A549 (cell line): ENCODE measurements around the gene ATP5PD. TPM values are rescaled to one million over a fixed set of nuclear protein-coding genes. Genes with fewer than 3 reads are reported as not detected.

Experiments used
- ATAC-seq, 2 experiments: fragments of 200-7000 bp in 1 of 2; fragments of >200 bp in 1 of 2; cut with Nextera tagmentation in 1 of 2; cut with Tn5 transposase in 1 of 2; 3 replicates each; pipeline versions ENCODE4 v1.8.0 to v1.9.1; 2018 to 2020; ENCODE audit warnings: mild to moderate bottlenecking in 1 of 2, moderate library complexity in 1 of 2
- CTCF ChIA-PET: fragments of 300-600 bp; sonication (Branson Sonifier 250); formaldehyde crosslinking; extraction: SDS; loops from one replicate; lab custom pipeline; 2021; ENCODE audit warnings: antibody characterized with exemption, inconsistent platforms; lab: Yijun Ruan, JAX
- POLR2A ChIA-PET: fragments of 350-600 bp; formaldehyde crosslinking; extraction: SDS; loops from one replicate; lab custom pipeline; 2021; ENCODE audit warnings: antibody characterized with exemption, inconsistent platforms; lab: Yijun Ruan, JAX
- DNase-seq, 2 experiments: peaks; one replicate each; pipeline versions ENCODE4 v3.0.0 to v3.0.0-alpha.2; 2011 to 2016; ENCODE audit warnings: low read depth in 1 of 2, low spot score in 1 of 2
- FAIRE-seq: peaks from 2 replicates; lab custom pipeline; 2011; peaks lifted over from hg19 to GRCh38; lab: Jason Lieb, UNC
- H3K27ac ChIP-seq, 2 experiments: fragments of >200 bp; sonication (Bioruptor Twin); formaldehyde crosslinking; 3 replicates each; pipeline ENCODE4 v1.5.1; 2016 to 2017
- H3K4me1 ChIP-seq: fragments of >200 bp; sonication (Bioruptor Twin); formaldehyde crosslinking; 3 replicates; pipeline ENCODE4 v1.6.1; 2016
- H3K4me2 ChIP-seq: fragments of >200 bp; sonication (Bioruptor Twin); formaldehyde crosslinking; 3 replicates; pipeline ENCODE4 v1.6.1; 2016
- H3K4me3 ChIP-seq: fragments of >200 bp; sonication (Bioruptor Twin); formaldehyde crosslinking; 3 replicates; pipeline ENCODE4 v1.5.1; 2016
- H3K9me3 ChIP-seq: fragments of >200 bp; sonication (Bioruptor Twin); formaldehyde crosslinking; 3 replicates; pipeline ENCODE4 v1.6.1; 2016
- BHLHE40 ChIP-seq: IDR thresholded peaks from 2 replicates; pipeline ENCODE4 v1.6.1; 2012; ENCODE audit warnings: low read depth, low read length, inconsistent platforms
- CBX2 ChIP-seq: fragments of 200-600 bp; sonication (generic); IDR thresholded peaks from 2 replicates; pipeline ENCODE4 v1.6.1; 2016; ENCODE audit warnings: low read depth, mild to moderate bottlenecking, borderline replicate concordance
- CBX8 ChIP-seq: fragments of 200-600 bp; sonication (generic); IDR thresholded peaks from 2 replicates; pipeline ENCODE4 v1.6.1; 2016
- CHD4 ChIP-seq: fragments of 200-600 bp; sonication (generic); IDR thresholded peaks from 2 replicates; pipeline ENCODE4 v1.6.1; 2016; ENCODE audit warnings: antibody characterized with exemption, mild to moderate bottlenecking, borderline replicate concordance
- E2F6 ChIP-seq: IDR thresholded peaks from 2 replicates; pipeline ENCODE4 v1.6.1; 2012; ENCODE audit warnings: low read depth, borderline replicate concordance
- EHMT2 ChIP-seq: fragments of 200-600 bp; sonication (generic); IDR thresholded peaks from 2 replicates; pipeline ENCODE4 v1.6.1; 2016; ENCODE audit warnings: antibody characterized with exemption, low read depth, mild to moderate bottlenecking, moderate library complexity
- EP300 ChIP-seq, 2 experiments: fragments of >200 bp; sonication (Bioruptor Twin); formaldehyde crosslinking; IDR thresholded peaks; 2 replicates in 1 of 2; 3 replicates in 1 of 2; pipeline ENCODE4 v1.6.1; 2016 to 2017
- FOSB ChIP-seq: fragments of 250-450 bp; sonication (Bioruptor Pico); IDR thresholded peaks from 2 replicates; pipeline ENCODE4 v1.5.0; 2020; ENCODE audit warnings: mild to moderate bottlenecking, moderate library complexity
- FOSL2 ChIP-seq, 2 experiments: fragments of 450-650 bp in 1 of 2; fragments of >200 bp in 1 of 2; sonication (Bioruptor Twin) in 1 of 2; formaldehyde crosslinking; IDR thresholded peaks; 2 replicates each; pipeline versions ENCODE4 v1.5.0 to v1.6.1; 2016 to 2020; ENCODE audit warnings: mild to moderate bottlenecking in 1 of 2, moderate library complexity in 1 of 2
- FOXS1 ChIP-seq: fragments of 250-450 bp; sonication (Bioruptor Pico); IDR thresholded peaks from 2 replicates; pipeline ENCODE4 v1.5.0; 2020; ENCODE audit warnings: mild to moderate bottlenecking, moderate library complexity
- GATA3 ChIP-seq: IDR thresholded peaks from 2 replicates; pipeline ENCODE4 v1.6.1; 2012; ENCODE audit warnings: borderline replicate concordance
- HDAC2 ChIP-seq: fragments of 200-600 bp; sonication (generic); IDR thresholded peaks from 2 replicates; pipeline ENCODE4 v1.6.1; 2016
- HES2 ChIP-seq: fragments of >200 bp; sonication (Bioruptor Twin); formaldehyde crosslinking; IDR thresholded peaks from 2 replicates; pipeline ENCODE4 v1.6.1; 2016
- HEYL ChIP-seq: fragments of 250-450 bp; sonication (Bioruptor Pico); IDR thresholded peaks from 2 replicates; pipeline ENCODE4 v1.8.0; 2021; ENCODE audit warnings: mild to moderate bottlenecking, moderate library complexity
- HOXA7 ChIP-seq: fragments of 250-450 bp; sonication (Bioruptor Pico); IDR thresholded peaks from 2 replicates; pipeline ENCODE4 v1.5.0; 2020; ENCODE audit warnings: mild to moderate bottlenecking, moderate library complexity
- HOXB13 ChIP-seq: fragments of 250-450 bp; sonication (Bioruptor Pico); IDR thresholded peaks from 2 replicates; pipeline ENCODE4 v1.5.0; 2020; ENCODE audit warnings: low read depth, mild to moderate bottlenecking, moderate library complexity
- HOXB5 ChIP-seq: fragments of 250-450 bp; sonication (Bioruptor Pico); IDR thresholded peaks from 2 replicates; pipeline ENCODE4 v1.5.0; 2020; ENCODE audit warnings: mild to moderate bottlenecking, moderate library complexity
- JUN ChIP-seq, 2 experiments: fragments of >200 bp; sonication (Bioruptor Twin); formaldehyde crosslinking; IDR thresholded peaks; 2 replicates in 1 of 2; 3 replicates in 1 of 2; pipeline ENCODE4 v1.6.1; 2016 to 2017
- JUNB ChIP-seq: fragments of >200 bp; sonication (Bioruptor Twin); formaldehyde crosslinking; IDR thresholded peaks from 2 replicates; pipeline ENCODE4 v1.6.1; 2016
- KDM1A ChIP-seq: fragments of 200-600 bp; sonication (generic); IDR thresholded peaks from 2 replicates; pipeline ENCODE4 v1.6.1; 2016; ENCODE audit warnings: low read depth, mild to moderate bottlenecking
- KDM5A ChIP-seq: fragments of 200-600 bp; sonication (generic); IDR thresholded peaks from 2 replicates; pipeline ENCODE4 v1.6.1; 2016; ENCODE audit warnings: antibody characterized with exemption, mild to moderate bottlenecking
- MAX ChIP-seq: IDR thresholded peaks from 2 replicates; pipeline ENCODE4 v1.6.1; 2012
- MAZ ChIP-seq: fragments of 150-350 bp; IDR thresholded peaks from 2 replicates; pipeline ENCODE4 v1.6.1; 2014; ENCODE audit warnings: antibody characterized with exemption, low read depth, low read length, borderline replicate concordance
- MYC ChIP-seq: IDR thresholded peaks from 2 replicates; pipeline ENCODE4 v1.6.1; 2012; ENCODE audit warnings: mild to moderate bottlenecking, inconsistent platforms, low read length, improper control_type of control experiment, borderline replicate concordance
- NFE2L2 ChIP-seq: fragments of 150-350 bp; conservative IDR thresholded peaks from 2 replicates; pipeline ENCODE4 v1.6.1; 2014; ENCODE audit warnings: low read length
- PHF8 ChIP-seq: fragments of 200-600 bp; sonication (generic); IDR thresholded peaks from 2 replicates; pipeline ENCODE4 v1.6.1; 2016; ENCODE audit warnings: low read depth, mild to moderate bottlenecking, antibody characterized with exemption, moderate library complexity, borderline replicate concordance
- POLR2A ChIP-seq: IDR thresholded peaks from 2 replicates; pipeline ENCODE4 v1.6.1; 2012; ENCODE audit warnings: mild to moderate bottlenecking, low read length
- POLR2AphosphoS2 ChIP-seq: conservative IDR thresholded peaks from 2 replicates; pipeline ENCODE4 v1.6.1; 2012; ENCODE audit warnings: low read length, improper control_type of control experiment, inconsistent platforms
- RARB ChIP-seq: fragments of 250-450 bp; sonication (Bioruptor Pico); IDR thresholded peaks from 2 replicates; pipeline ENCODE4 v1.8.0; 2021; ENCODE audit warnings: mild to moderate bottlenecking, moderate library complexity
- RCOR1 ChIP-seq: fragments of 150-350 bp; IDR thresholded peaks from 2 replicates; pipeline ENCODE4 v1.6.1; 2014; ENCODE audit warnings: antibody characterized with exemption, low read length, low read depth
- RFX5 ChIP-seq: fragments of 450-650 bp; IDR thresholded peaks from 2 replicates; pipeline ENCODE4 v1.7.1; 2014; ENCODE audit warnings: antibody characterized with exemption, mild to moderate bottlenecking, moderate library complexity
- RNF2 ChIP-seq: fragments of 200-600 bp; sonication (generic); IDR thresholded peaks from 2 replicates; pipeline ENCODE4 v1.6.1; 2016; ENCODE audit warnings: low read depth, mild to moderate bottlenecking, antibody characterized with exemption, moderate library complexity, borderline replicate concordance
- SMC3 ChIP-seq: fragments of >200 bp; sonication (Bioruptor Twin); formaldehyde crosslinking; IDR thresholded peaks from 3 replicates; pipeline ENCODE4 v1.6.1; 2018; ENCODE audit warnings: inconsistent platforms
- TFCP2L1 ChIP-seq: fragments of 250-450 bp; sonication (Bioruptor Pico); IDR thresholded peaks from 2 replicates; pipeline ENCODE4 v1.5.0; 2021; ENCODE audit warnings: mild to moderate bottlenecking
- ZFP36 ChIP-seq: fragments of 450-650 bp; IDR thresholded peaks from 2 replicates; pipeline ENCODE4 v1.6.1; 2014; ENCODE audit warnings: borderline replicate concordance; ENCODE audit not compliant: partially characterized antibody
- ZNF302 ChIP-seq: fragments of 250-450 bp; sonication (Bioruptor Pico); IDR thresholded peaks from 2 replicates; pipeline ENCODE4 v1.9.0; 2021; ENCODE audit warnings: inconsistent platforms, mild to moderate bottlenecking, moderate library complexity
- ZSCAN20 ChIP-seq: fragments of 250-450 bp; sonication (Bioruptor Pico); IDR thresholded peaks from 2 replicates; pipeline ENCODE4 v1.8.0; 2022; ENCODE audit warnings: mild to moderate bottlenecking, moderate library complexity
- WGBS: methylation state at CpG from one replicate; pipeline ENCODE4 v1.1.6; 2017; ENCODE audit errors: missing lambda C conversion rate; 5-methylcytosine and 5-hydroxymethylcytosine counted together
- polyA plus RNA-seq, 4 experiments: library from polyadenylated mRNA; depleted of rRNA in 3 of 4; stranded (reverse); fragments of >200 nt; fragmentation: RNase III in 1 of 4; extraction: RNeasy Plus Mini Kit Qiagen cat#74134 plus additional on column Dnase treatment in 1 of 4; gene quantifications; 2 replicates in 3 of 4; 3 replicates in 1 of 4; pipeline ENCODE4 v1.2.3, GENCODE V29; 2011 to 2017
- TF ChIP-seq, protein P1 (sequence below): fragments of 450-650 bp; IDR thresholded peaks from 2 replicates; pipeline ENCODE4 v1.6.1; 2014; ENCODE audit warnings: antibody characterized with exemption
- TF ChIP-seq, protein P2 (sequence below): fragments of 250-450 bp; sonication (Bioruptor Pico); IDR thresholded peaks from 2 replicates; pipeline ENCODE4 v1.5.0; 2021; ENCODE audit warnings: mild to moderate bottlenecking, moderate library complexity, borderline replicate concordance

The ATP5PD gene
- polyA plus RNA-seq, 2 of the 4 experiments (the other 2 are of a cell fraction): 333 to 463 TPM

DNA sequence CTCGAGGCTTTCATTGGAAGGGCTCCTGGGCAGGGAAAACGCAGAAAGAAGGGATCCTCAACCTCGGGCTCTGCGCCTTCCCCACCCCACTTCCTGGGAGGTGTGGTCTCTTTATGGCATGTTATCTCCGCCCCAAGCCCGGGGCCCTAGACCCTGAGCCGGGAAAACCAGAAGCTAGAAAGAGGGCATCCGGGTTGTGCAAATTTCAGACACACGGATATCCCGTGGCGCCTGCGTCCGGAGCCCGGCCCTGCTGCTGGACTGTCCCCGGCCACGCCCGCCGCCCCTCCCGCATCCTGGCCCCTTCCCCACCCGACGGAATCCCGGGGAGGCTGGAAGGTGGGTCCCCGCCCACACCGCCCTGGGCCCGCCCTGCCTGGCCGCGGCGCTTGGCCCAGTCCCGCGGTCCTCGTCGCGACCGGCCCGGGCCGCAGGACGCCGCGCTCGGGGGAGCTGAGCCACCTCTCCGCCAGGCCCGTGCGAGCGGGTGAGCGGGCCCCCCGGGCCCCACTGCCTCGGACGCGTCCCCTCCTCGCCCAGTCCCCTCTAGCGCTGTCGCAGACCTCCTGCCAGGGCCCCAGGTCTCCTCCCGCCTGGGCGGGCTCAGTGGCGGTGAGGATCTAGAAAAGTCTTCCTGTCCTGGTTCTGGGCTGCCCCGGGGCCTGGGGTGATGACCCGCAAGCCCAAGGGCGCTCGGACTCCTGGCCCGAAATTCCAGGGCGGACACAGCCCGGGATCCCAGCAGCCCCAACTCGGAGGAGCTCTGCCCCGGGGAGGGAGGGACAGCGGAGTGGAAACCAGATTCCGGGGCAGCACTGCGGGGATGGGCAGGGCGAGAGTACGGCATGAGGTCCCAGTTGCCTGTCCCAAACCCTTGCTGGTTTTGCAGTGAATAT is 41.0 kb upstream of the ATP5PD start, which contains the start of gene SLC16A5:
TSS of gene SLC16A5 (plus strand) at position 397 of the 896 bp plus-strand sequence. CDS start 5,683 bp downstream, outside the sequence.
- H3K27ac ChIP-seq: peak within 1 kb of the TSS; percentile 95 to 96
- no peak for FAIRE-seq
- TF ChIP-seq SMC3 (no peak), GATA3 (peak; percentile 15; the same call in 1 of the 2 replicates), CHD4 (no peak), BHLHE40 (no peak), TFCP2L1 (CRISPR knock-in tag) (no peak), FOSL2 (IDR thresholded peaks at IDR 0.05) (no peak), FOSL2 (CRISPR knock-in tag; IDR thresholded peaks at IDR 0.05) (no peak), MAX (peak; percentile 50; the same call in 1 of the 2 replicates), JUNB (no peak), FOSB (CRISPR knock-in tag) (no peak), RCOR1 (no peak), HDAC2 (no peak), POLR2AphosphoS2 (no peak), KDM1A (no peak), JUN (IDR thresholded peaks at IDR 0.05) (peak; percentile 90 to 93), RFX5 (no peak), HOXB5 (CRISPR knock-in tag) (no peak), NFE2L2 (no peak), KDM5A (no peak), ZSCAN20 (CRISPR knock-in tag) (no peak), HOXA7 (CRISPR knock-in tag) (peak; percentile 18; the same call in 1 of the 2 replicates), MYC (no peak), HOXB13 (0 out of 2 replicates have a peak, but pooled peaks have one; percentile 45), ZNF302 (no peak), HES2 (no peak), E2F6 (peak; percentile 46; the same call in 1 of the 2 replicates), RNF2 (no peak), FOXS1 (CRISPR knock-in tag) (peak; percentile 57; the same call in 1 of the 2 replicates), ZFP36 (no peak), MAZ (peak; percentile 88; the same call in 1 of the 2 replicates), EP300 (IDR thresholded peaks at IDR 0.05) (no peak), CBX2 (no peak), CBX8 (no peak), HEYL (CRISPR knock-in tag) (no peak), PHF8 (peak; percentile 97), RARB (CRISPR knock-in tag) (no peak), POLR2A (peak; percentile 87), EHMT2 (no peak)
- TF ChIP-seq, protein P1, sequence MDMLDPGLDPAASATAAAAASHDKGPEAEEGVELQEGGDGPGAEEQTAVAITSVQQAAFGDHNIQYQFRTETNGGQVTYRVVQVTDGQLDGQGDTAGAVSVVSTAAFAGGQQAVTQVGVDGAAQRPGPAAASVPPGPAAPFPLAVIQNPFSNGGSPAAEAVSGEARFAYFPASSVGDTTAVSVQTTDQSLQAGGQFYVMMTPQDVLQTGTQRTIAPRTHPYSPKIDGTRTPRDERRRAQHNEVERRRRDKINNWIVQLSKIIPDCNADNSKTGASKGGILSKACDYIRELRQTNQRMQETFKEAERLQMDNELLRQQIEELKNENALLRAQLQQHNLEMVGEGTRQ: no peak
- TF ChIP-seq, protein P2, sequence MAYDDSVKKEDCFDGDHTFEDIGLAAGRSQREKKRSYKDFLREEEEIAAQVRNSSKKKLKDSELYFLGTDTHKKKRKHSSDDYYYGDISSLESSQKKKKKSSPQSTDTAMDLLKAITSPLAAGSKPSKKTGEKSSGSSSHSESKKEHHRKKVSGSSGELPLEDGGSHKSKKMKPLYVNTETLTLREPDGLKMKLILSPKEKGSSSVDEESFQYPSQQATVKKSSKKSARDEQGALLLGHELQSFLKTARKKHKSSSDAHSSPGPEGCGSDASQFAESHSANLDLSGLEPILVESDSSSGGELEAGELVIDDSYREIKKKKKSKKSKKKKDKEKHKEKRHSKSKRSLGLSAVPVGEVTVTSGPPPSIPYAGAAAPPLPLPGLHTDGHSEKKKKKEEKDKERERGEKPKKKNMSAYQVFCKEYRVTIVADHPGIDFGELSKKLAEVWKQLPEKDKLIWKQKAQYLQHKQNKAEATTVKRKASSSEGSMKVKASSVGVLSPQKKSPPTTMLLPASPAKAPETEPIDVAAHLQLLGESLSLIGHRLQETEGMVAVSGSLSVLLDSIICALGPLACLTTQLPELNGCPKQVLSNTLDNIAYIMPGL (CRISPR knock-in tag): 0 out of 2 replicates have a peak, but pooled peaks have one; percentile 54

More for the DNA sequence above, 41.0 kb upstream of the ATP5PD start, which contains the start of gene SLC16A5:
- peak within 1 kb of the TSS; percentile 92 for H3K4me2 ChIP-seq
- CTCF ChIA-PET: interaction anchor here (0.8 to 81.8 kb wide), 11 partner anchors 9 to 183 kb away, joined by 3 to 3429 read pairs (median 6); partner anchors contain the start of genes ARMC7, KCTD2, MIF4GD and NT5C
- peak; percentile 95 to 99 for DNase-seq
- POLR2A ChIA-PET: interaction anchor here (0.5 to 2.8 kb wide), 22 partner anchors 9 to 235 kb away, joined by 3 to 35 read pairs (median 6); partner anchors contain the start of genes ARMC7, ATP5PD, CDR2L and FDXR
- no peaks in the 10 kb centered on the region for H3K9me3 ChIP-seq
- 2% methylated on average over 29 of the region's 69 CpGs for WGBS
- peak within 1 kb of the TSS; percentile 67 for H3K4me3 ChIP-seq
- peaks cover 77% of the 10 kb centered on the region for H3K4me1 ChIP-seq
- peak; percentile 75 to 82 for ATAC-seq
